NCI-H2171 treated with DMSO at 0.1 percent for 48 hours (cell line): ENCODE data around the gene DIAPH1.

Experiments used
- DNase-seq: peaks from one replicate; lab custom pipeline; 2025; lab: John Stamatoyannopoulos, UW

The DIAPH1 gene

GRCh38 chr5:141484310-141484640 lies 134.5 kb downstream of the DIAPH1 start:
- no peak for DNase-seq

GRCh38 chr5:141483902-141484301 lies 134.9 kb downstream of the DIAPH1 start:
- no peak for DNase-seq

GRCh38 chr5:141479776-141480175 lies 139.0 kb downstream of the DIAPH1 start:
- no peak for DNase-seq

GRCh38 chr5:141478321-141478945 lies 140.4 kb downstream of the DIAPH1 start:
- no peak for DNase-seq

GRCh38 chr5:141477815-141478214 lies 141.0 kb downstream of the DIAPH1 start:
- no peak for DNase-seq

GRCh38 chr5:141477044-141477575 lies 141.7 kb downstream of the DIAPH1 start:
- DNase-seq, result no peak

GRCh38 chr5:141476132-141476911 lies 142.5 kb downstream of the DIAPH1 start:
- peak; percentile 19 for DNase-seq

- DNase-seq, result peak; percentile 87
Observed at GRCh38 chr5:141475625-141476131, 143.1 kb downstream of the DIAPH1 start, which contains the start of gene PCDHGC3. TSS of gene PCDHGC3 (plus strand) at chr5:141475966. CDS start at chr5:141476117, 151 bp downstream.

- no peak for DNase-seq
Observed at GRCh38 chr5:141465351-141465750, 153.4 kb downstream of the DIAPH1 start.
